GM21529 (cell line): ENCODE measurements around the gene PPP1R14B.
A peak's percentile ranks its signal among the peaks of the same experiment; 100 is the strongest.

Experiments used
- ATAC-seq: cut with Tn5 transposase; IDR thresholded peaks from one replicate; pipeline ENCODE4 v1.9.1; 2021; ENCODE audit not compliant: unreplicated experiment

PPP1R14B gene

GRCh38 chr11:64247729-64248531, 1.2 kb upstream of the PPP1R14B start:
- no peak for ATAC-seq

GRCh38 chr11:64246621-64246870, 197 bp downstream of the PPP1R14B start:
- peak; percentile 3 for ATAC-seq

- no peak for ATAC-seq
Measured at GRCh38 chr11:64245797-64246620, 734 bp downstream of the PPP1R14B start.

GRCh38 chr11:64245401-64245796, 1.3 kb downstream of the PPP1R14B start:
- no peak for ATAC-seq

- ATAC-seq, result no peak
Measured at GRCh38 chr11:64244966-64245365, 1.8 kb downstream of the PPP1R14B start.

GRCh38 chr11:64244107-64244506, 2.6 kb downstream of the PPP1R14B start:
- ATAC-seq, result no peak

- ATAC-seq, result no peak
Measured at GRCh38 chr11:64243236-64243854, 3.4 kb downstream of the PPP1R14B start.

GRCh38 chr11:64241491-64242374, 5.0 kb downstream of the PPP1R14B start:
- ATAC-seq, result peak; percentile 4

GRCh38 chr11:64241241-64241490, 5.6 kb downstream of the PPP1R14B start:
- peak; percentile 58 for ATAC-seq

GRCh38 chr11:64240435-64241240, 6.1 kb downstream of the PPP1R14B start, which contains the start of gene FKBP2:
FKBP2 (plus strand) TSS chr11:64241095; CDS start chr11:64242388, 1,293 bp downstream.
- peak; percentile 37 for ATAC-seq

- peak; percentile 14 for ATAC-seq
Measured at GRCh38 chr11:64239662-64240434, 6.9 kb downstream of the PPP1R14B start.

- no peak for ATAC-seq
Measured at GRCh38 chr11:64238999-64239398, 7.7 kb downstream of the PPP1R14B start.

- ATAC-seq, result no peak
Measured at GRCh38 chr11:64238076-64238475, 8.7 kb downstream of the PPP1R14B start.

- no peak for ATAC-seq
Measured at GRCh38 chr11:64237484-64237951, 9.2 kb downstream of the PPP1R14B start.

GRCh38 chr11:64235437-64236161, 11.1 kb downstream of the PPP1R14B start:
- ATAC-seq, result no peak

- no peak for ATAC-seq
Measured at GRCh38 chr11:64234647-64235379, 11.9 kb downstream of the PPP1R14B start.

GRCh38 chr11:64233913-64234586, 12.7 kb downstream of the PPP1R14B start, which contains the start of gene VEGFB:
VEGFB (plus strand) TSS chr11:64234584; CDS start chr11:64234834, 250 bp downstream.
- ATAC-seq, result no peak
